ENCODE results near the gene COA1.

Gene COA1

GRCh38 chr7:43637114-43637806, 92.1 kb downstream of the COA1 start:
- H3K36me3 ChIP-seq (ENCODE audit: control insufficient read depth in 4 of 4, insufficient read depth in 4 of 4, low read length in 3 of 4) = peaks cover 12 to 63% (median 42%) of the 10 kb centered on the region in 4 experiments
- POLR2A ChIA-PET = no interaction called here
- WGBS (ENCODE audit: insufficient coverage) = 95% methylated on average over 3 of the region's 4 CpGs
- DNase-seq = no peak
- no peaks in the 10 kb centered on the region for H3K9me3 ChIP-seq (ENCODE audit: control extremely low read depth in 1 of 5, control insufficient read depth in 4 of 5, insufficient read depth in 2 of 5, low read depth in 1 of 5, low read length in 4 of 5)
- no peaks in the 10 kb centered on the region for H3K4me1 ChIP-seq (ENCODE audit: control extremely low read depth in 1 of 4, control insufficient read depth in 4 of 4, insufficient read depth in 4 of 4, low read length in 3 of 4)
- no peak overlapping the region for H3K4me3 ChIP-seq (ENCODE audit: control insufficient read depth in 1 of 7, extremely low read depth in 1 of 7, insufficient read depth in 4 of 7, low read depth in 2 of 7, low read length in 6 of 7)
- CTCF ChIA-PET = interaction anchor here (0.6 kb wide), 1 partner anchor 10 kb away, joined by 4 read pairs; no protein-coding TSS in a partner anchor
- H3K27me3 ChIP-seq (replicated peaks in 2 of 5; ENCODE audit: control insufficient read depth in 4 of 5, insufficient read depth in 5 of 5, low read length in 4 of 5) = no peaks in the 10 kb centered on the region
- no peak overlapping the region for H3K27ac ChIP-seq (ENCODE audit: insufficient read depth in 1 of 2, low read depth in 1 of 2, low read length in 2 of 2, poor library complexity in 1 of 2, severe bottlenecking in 2 of 2)

GRCh38 chr7:43636093-43636492, 93.2 kb downstream of the COA1 start:
- Histone ChIP-seq H3K36me3 (ENCODE audit: control insufficient read depth in 4 of 4, insufficient read depth in 4 of 4, low read length in 3 of 4) (peaks cover 16 to 73% (median 45%) of the 10 kb centered on the region in 4 experiments), H3K9me3 (ENCODE audit: control extremely low read depth in 1 of 5, control insufficient read depth in 4 of 5, insufficient read depth in 2 of 5, low read depth in 1 of 5, low read length in 4 of 5) (no peaks in the 10 kb centered on the region), H3K27ac (ENCODE audit: insufficient read depth in 1 of 2, low read depth in 1 of 2, low read length in 2 of 2, poor library complexity in 1 of 2, severe bottlenecking in 2 of 2) (no peak overlapping the region), H3K4me3 (ENCODE audit: control insufficient read depth in 1 of 7, extremely low read depth in 1 of 7, insufficient read depth in 4 of 7, low read depth in 2 of 7, low read length in 6 of 7) (no peak overlapping the region), H3K4me1 (ENCODE audit: control extremely low read depth in 1 of 4, control insufficient read depth in 4 of 4, insufficient read depth in 4 of 4, low read length in 3 of 4) (no peaks in the 10 kb centered on the region), H3K27me3 (replicated peaks in 2 of 5; ENCODE audit: control insufficient read depth in 4 of 5, insufficient read depth in 5 of 5, low read length in 4 of 5) (no peaks in the 10 kb centered on the region)
- 96% methylated on average over 4 of the region's 6 CpGs for WGBS (ENCODE audit: insufficient coverage)
- ChIA-PET CTCF (no interaction called here), POLR2A (no interaction called here)
- no peak for DNase-seq

- no peaks in the 10 kb centered on the region for H3K9me3 ChIP-seq (ENCODE audit: control extremely low read depth in 1 of 5, control insufficient read depth in 4 of 5, insufficient read depth in 2 of 5, low read depth in 1 of 5, low read length in 4 of 5)
- no peak for DNase-seq
- ChIA-PET CTCF (interaction anchor here (0.9 to 1.5 kb wide), 2 partner anchors 12 to 14 kb away, joined by 3 to 7 read pairs; no protein-coding TSS in a partner anchor), POLR2A (interaction anchor here (0.9 kb wide), 1 partner anchor 52 kb away, joined by 3 read pairs; the partner anchor contains the start of gene STK17A)
- peaks cover 12 to 68% (median 34%) of the 10 kb centered on the region in 4 experiments for H3K36me3 ChIP-seq (ENCODE audit: control insufficient read depth in 4 of 4, insufficient read depth in 4 of 4, low read length in 3 of 4)
- H3K27me3 ChIP-seq (replicated peaks in 2 of 5; ENCODE audit: control insufficient read depth in 4 of 5, insufficient read depth in 5 of 5, low read length in 4 of 5) = no peaks in the 10 kb centered on the region
- no peaks in the 10 kb centered on the region for H3K4me1 ChIP-seq (ENCODE audit: control extremely low read depth in 1 of 4, control insufficient read depth in 4 of 4, insufficient read depth in 4 of 4, low read length in 3 of 4)
- no peak overlapping the region for H3K27ac ChIP-seq (ENCODE audit: insufficient read depth in 1 of 2, low read depth in 1 of 2, low read length in 2 of 2, poor library complexity in 1 of 2, severe bottlenecking in 2 of 2)
- H3K4me3 ChIP-seq (ENCODE audit: control insufficient read depth in 1 of 7, extremely low read depth in 1 of 7, insufficient read depth in 4 of 7, low read depth in 2 of 7, low read length in 6 of 7) = no peak overlapping the region
- WGBS (ENCODE audit: insufficient coverage) = no CpG with 5 or more reads among the region's 2 CpGs
Measured at GRCh38 chr7:43634384-43634783, 94.9 kb downstream of the COA1 start.

- Histone ChIP-seq H3K4me1 (ENCODE audit: control extremely low read depth in 1 of 4, control insufficient read depth in 4 of 4, insufficient read depth in 4 of 4, low read length in 3 of 4) (no peaks in the 10 kb centered on the region), H3K4me3 (ENCODE audit: control insufficient read depth in 1 of 7, extremely low read depth in 1 of 7, insufficient read depth in 4 of 7, low read depth in 2 of 7, low read length in 6 of 7) (no peak overlapping the region), H3K9me3 (ENCODE audit: control extremely low read depth in 1 of 5, control insufficient read depth in 4 of 5, insufficient read depth in 2 of 5, low read depth in 1 of 5, low read length in 4 of 5) (no peaks in the 10 kb centered on the region), H3K27me3 (replicated peaks in 2 of 5; ENCODE audit: control insufficient read depth in 4 of 5, insufficient read depth in 5 of 5, low read length in 4 of 5) (no peaks in the 10 kb centered on the region), H3K27ac (ENCODE audit: insufficient read depth in 1 of 2, low read depth in 1 of 2, low read length in 2 of 2, poor library complexity in 1 of 2, severe bottlenecking in 2 of 2) (no peak overlapping the region), H3K36me3 (ENCODE audit: control insufficient read depth in 4 of 4, insufficient read depth in 4 of 4, low read length in 3 of 4) (peaks cover 18 to 67% (median 32%) of the 10 kb centered on the region in 4 experiments)
- POLR2A ChIA-PET = no interaction called here
- CTCF ChIA-PET = interaction anchor here (0.8 to 1.5 kb wide), 3 partner anchors 15 to 67 kb away, joined by 4 to 7 read pairs (median 5); partner anchors contain the start of gene STK17A
- 100% methylated on average over 4 of the region's 4 CpGs for WGBS (ENCODE audit: insufficient coverage)
- DNase-seq = no peak
Measured at GRCh38 chr7:43632746-43633145, 96.6 kb downstream of the COA1 start.

GRCh38 chr7:43631559-43631958, 97.8 kb downstream of the COA1 start:
- WGBS (ENCODE audit: insufficient coverage) = 100% methylated on average over 1 of the region's 2 CpGs
- Histone ChIP-seq H3K4me1 (ENCODE audit: control extremely low read depth in 1 of 4, control insufficient read depth in 4 of 4, insufficient read depth in 4 of 4, low read length in 3 of 4) (no peaks in the 10 kb centered on the region), H3K9me3 (ENCODE audit: control extremely low read depth in 1 of 5, control insufficient read depth in 4 of 5, insufficient read depth in 2 of 5, low read depth in 1 of 5, low read length in 4 of 5) (no peaks in the 10 kb centered on the region), H3K27ac (ENCODE audit: insufficient read depth in 1 of 2, low read depth in 1 of 2, low read length in 2 of 2, poor library complexity in 1 of 2, severe bottlenecking in 2 of 2) (no peak overlapping the region), H3K36me3 (ENCODE audit: control insufficient read depth in 4 of 4, insufficient read depth in 4 of 4, low read length in 3 of 4) (peaks cover 13 to 60% (median 26%) of the 10 kb centered on the region in 4 experiments), H3K4me3 (ENCODE audit: control insufficient read depth in 1 of 7, extremely low read depth in 1 of 7, insufficient read depth in 4 of 7, low read depth in 2 of 7, low read length in 6 of 7) (no peak overlapping the region), H3K27me3 (replicated peaks in 2 of 5; ENCODE audit: control insufficient read depth in 4 of 5, insufficient read depth in 5 of 5, low read length in 4 of 5) (no peaks in the 10 kb centered on the region)
- ChIA-PET POLR2A (no interaction called here), CTCF (interaction anchor here (1.3 kb wide), 1 partner anchor 17 kb away, joined by 3 read pairs; no protein-coding TSS in a partner anchor)
- DNase-seq = no peak

GRCh38 chr7:43630482-43630881, 98.8 kb downstream of the COA1 start:
- Histone ChIP-seq H3K27ac (ENCODE audit: insufficient read depth in 1 of 2, low read depth in 1 of 2, low read length in 2 of 2, poor library complexity in 1 of 2, severe bottlenecking in 2 of 2) (no peak overlapping the region), H3K27me3 (replicated peaks in 2 of 5; ENCODE audit: control insufficient read depth in 4 of 5, insufficient read depth in 5 of 5, low read length in 4 of 5) (no peaks in the 10 kb centered on the region), H3K4me1 (ENCODE audit: control extremely low read depth in 1 of 4, control insufficient read depth in 4 of 4, insufficient read depth in 4 of 4, low read length in 3 of 4) (peaks cover 0 to 1% (median 0%) of the 10 kb centered on the region in 4 experiments), H3K36me3 (ENCODE audit: control insufficient read depth in 4 of 4, insufficient read depth in 4 of 4, low read length in 3 of 4) (peaks cover 9 to 57% (median 24%) of the 10 kb centered on the region in 4 experiments), H3K4me3 (ENCODE audit: control insufficient read depth in 1 of 7, extremely low read depth in 1 of 7, insufficient read depth in 4 of 7, low read depth in 2 of 7, low read length in 6 of 7) (no peak overlapping the region), H3K9me3 (ENCODE audit: control extremely low read depth in 1 of 5, control insufficient read depth in 4 of 5, insufficient read depth in 2 of 5, low read depth in 1 of 5, low read length in 4 of 5) (no peaks in the 10 kb centered on the region)
- no peak for DNase-seq
- ChIA-PET CTCF (interaction anchor here (1.1 to 1.7 kb wide), 3 partner anchors 48 to 70 kb away, joined by 3 to 5 read pairs (median 5); partner anchors contain the start of gene STK17A), POLR2A (interaction anchor here (0.6 kb wide), 1 partner anchor 32 kb away, joined by 3 read pairs; no protein-coding TSS in a partner anchor)
- WGBS (ENCODE audit: insufficient coverage) = 100% methylated on average over 1 of the region's 3 CpGs

GRCh38 chr7:43629857-43630256, 99.5 kb downstream of the COA1 start:
- Histone ChIP-seq H3K27ac (ENCODE audit: insufficient read depth in 1 of 2, low read depth in 1 of 2, low read length in 2 of 2, poor library complexity in 1 of 2, severe bottlenecking in 2 of 2) (no peak overlapping the region), H3K36me3 (ENCODE audit: control insufficient read depth in 4 of 4, insufficient read depth in 4 of 4, low read length in 3 of 4) (peaks cover 5 to 54% (median 23%) of the 10 kb centered on the region in 4 experiments), H3K9me3 (ENCODE audit: control extremely low read depth in 1 of 5, control insufficient read depth in 4 of 5, insufficient read depth in 2 of 5, low read depth in 1 of 5, low read length in 4 of 5) (no peaks in the 10 kb centered on the region), H3K27me3 (replicated peaks in 2 of 5; ENCODE audit: control insufficient read depth in 4 of 5, insufficient read depth in 5 of 5, low read length in 4 of 5) (no peaks in the 10 kb centered on the region), H3K4me3 (ENCODE audit: control insufficient read depth in 1 of 7, extremely low read depth in 1 of 7, insufficient read depth in 4 of 7, low read depth in 2 of 7, low read length in 6 of 7) (no peak overlapping the region), H3K4me1 (ENCODE audit: control extremely low read depth in 1 of 4, control insufficient read depth in 4 of 4, insufficient read depth in 4 of 4, low read length in 3 of 4) (peaks cover 0 to 4% (median 0%) of the 10 kb centered on the region in 4 experiments)
- WGBS (ENCODE audit: insufficient coverage) = no CpG with 5 or more reads among the region's 6 CpGs
- DNase-seq = no peak
- ChIA-PET POLR2A (interaction anchor here (0.6 kb wide), 2 partner anchors 33 to 123 kb away, joined by 3 read pairs; no protein-coding TSS in a partner anchor), CTCF (interaction anchor here (1.1 to 3.0 kb wide), 5 partner anchors 9 to 70 kb away, joined by 3 to 13 read pairs (median 5); partner anchors contain the start of gene STK17A)

All from common myeloid progenitor, CD34-positive (primary cell).